Measurements from ENCODE around the gene KCNK16. TPM values are rescaled to one million over a fixed set of nuclear protein-coding genes. Genes with fewer than 3 reads are reported as not detected.

Gene KCNK16
- total RNA-seq, 1 experiment from 2014 or later = not detected

DNA sequence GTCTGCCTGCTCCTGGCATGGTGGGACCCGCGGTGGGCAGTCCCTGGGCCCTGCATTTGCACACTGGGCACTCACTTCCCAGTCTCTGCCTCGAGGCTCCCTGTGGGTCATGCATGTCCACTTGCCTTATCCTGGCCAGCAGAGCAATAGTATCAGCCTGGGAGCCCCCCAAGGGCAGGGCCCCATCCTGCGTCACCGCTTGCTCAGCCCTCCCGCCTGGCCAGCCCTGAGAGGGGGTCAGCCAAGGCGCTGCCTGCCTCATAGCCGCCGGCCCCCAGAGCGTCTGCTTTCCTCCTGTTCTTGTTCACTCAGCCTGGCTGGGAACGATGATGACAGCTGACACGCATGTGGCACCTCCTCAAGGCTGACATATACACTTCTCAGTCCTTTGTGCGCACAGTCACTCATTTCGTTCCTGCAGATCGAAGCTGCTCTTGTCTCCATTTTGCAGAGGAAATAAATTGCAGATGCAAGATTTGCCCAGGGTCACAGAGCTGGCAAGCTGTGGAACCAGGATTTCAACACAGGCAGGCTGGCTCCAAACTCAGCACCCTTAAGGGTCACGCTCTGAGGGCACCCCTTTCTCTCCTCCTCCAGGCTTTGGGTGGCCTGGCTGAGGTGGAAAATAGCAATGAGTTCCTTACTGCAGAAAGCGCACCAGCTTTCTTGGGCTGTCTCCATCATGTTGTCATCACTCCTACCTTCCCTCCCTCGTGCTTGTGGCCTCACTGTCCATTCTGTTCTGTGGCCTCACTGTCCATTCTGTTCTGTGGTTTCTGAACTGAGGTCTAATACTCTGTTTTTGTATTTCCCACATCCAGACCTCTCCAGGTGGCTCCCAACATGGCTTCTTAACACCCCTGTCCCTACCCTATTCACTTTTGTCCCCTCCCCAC, 25.5 kb downstream of the KCNK16 start:
- Histone ChIP-seq H3K27ac (ENCODE audit: low read length) (no peak overlapping the region), H3K4me1 (ENCODE audit: control insufficient read depth, insufficient read depth, low read length) (no peaks in the 10 kb centered on the region), H3K4me3 (ENCODE audit: low read depth in 2 of 2, low read length in 2 of 2) (no peak overlapping the region), H3K9me3 (ENCODE audit: control insufficient read depth, insufficient read depth, low read depth, low read length) (no peaks in the 10 kb centered on the region), H3K27me3 (ENCODE audit: control insufficient read depth, insufficient read depth, low read length) (peaks cover 2% of the 10 kb centered on the region; the same call in 1 of the 2 replicates), H3K36me3 (ENCODE audit: control insufficient read depth, insufficient read depth, low read length) (no peaks in the 10 kb centered on the region)
- in situ Hi-C loops (cut with HindIII; ENCODE audit: low pct_unique_long_range_greater_than_20kb, low sequenced_read_pairs) = no loop called here
- intact Hi-C loops (cut with micrococcal nuclease; ENCODE audit: unreplicated experiment) = no loop called here
- ChIA-PET CTCF (no interaction called here), POLR2A (no interaction called here)
- BruUV-seq (replicated peaks) = no TSS peak
- ATAC-seq (no peak), DNase-seq (ENCODE audit: low read depth, low spot score) (no peak)
- TF ChIP-seq TCF7L2 (IDR thresholded peaks at IDR 0.05; ENCODE audit: low read depth, low read length) = no peak
- TF ChIP-seq REST (IDR thresholded peaks at IDR 0.05; ENCODE audit: insufficient read depth in 1 of 2, low read depth in 2 of 2, low read length in 1 of 2) = no peak
- no peak for TF ChIP-seq POLR2AphosphoS5 (IDR thresholded peaks at IDR 0.05; ENCODE audit: low read depth, low read length)
- TF ChIP-seq SIN3A (IDR thresholded peaks at IDR 0.05; ENCODE audit: borderline replicate concordance, insufficient read depth, low read depth, low read length) = no peak
- no peak for TF ChIP-seq CTCF (IDR thresholded peaks at IDR 0.05)

GRCh38 chr6:39295611-39296011, 26.9 kb downstream of the KCNK16 start:
- Histone ChIP-seq H3K9me3 (ENCODE audit: control insufficient read depth, insufficient read depth, low read depth, low read length) (no peaks in the 10 kb centered on the region), H3K4me3 (ENCODE audit: low read depth in 2 of 2, low read length in 2 of 2) (no peak overlapping the region), H3K36me3 (ENCODE audit: control insufficient read depth, insufficient read depth, low read length) (no peaks in the 10 kb centered on the region), H3K27me3 (ENCODE audit: control insufficient read depth, insufficient read depth, low read length) (peaks cover 1% of the 10 kb centered on the region; the same call in 1 of the 2 replicates), H3K27ac (ENCODE audit: low read length) (no peak overlapping the region), H3K4me1 (ENCODE audit: control insufficient read depth, insufficient read depth, low read length) (no peaks in the 10 kb centered on the region)
- BruUV-seq (replicated peaks) = no TSS peak
- ChIA-PET POLR2A (no interaction called here), CTCF (no interaction called here)
- TF ChIP-seq CTCF (IDR thresholded peaks at IDR 0.05) (no peak), TCF7L2 (IDR thresholded peaks at IDR 0.05; ENCODE audit: low read depth, low read length) (no peak)
- in situ Hi-C loops (cut with HindIII; ENCODE audit: low pct_unique_long_range_greater_than_20kb, low sequenced_read_pairs) (no loop called here), intact Hi-C loops (cut with micrococcal nuclease; ENCODE audit: unreplicated experiment) (no loop called here)
- no peak for ATAC-seq
- no peak for DNase-seq (ENCODE audit: low read depth, low spot score)
